ENCODE measurements around the gene DGKB.

The DGKB gene

GRCh38 chr7:14414274-14414986 is 488.1 kb downstream of the DGKB start:
- TF ChIP-seq, protein P1, sequence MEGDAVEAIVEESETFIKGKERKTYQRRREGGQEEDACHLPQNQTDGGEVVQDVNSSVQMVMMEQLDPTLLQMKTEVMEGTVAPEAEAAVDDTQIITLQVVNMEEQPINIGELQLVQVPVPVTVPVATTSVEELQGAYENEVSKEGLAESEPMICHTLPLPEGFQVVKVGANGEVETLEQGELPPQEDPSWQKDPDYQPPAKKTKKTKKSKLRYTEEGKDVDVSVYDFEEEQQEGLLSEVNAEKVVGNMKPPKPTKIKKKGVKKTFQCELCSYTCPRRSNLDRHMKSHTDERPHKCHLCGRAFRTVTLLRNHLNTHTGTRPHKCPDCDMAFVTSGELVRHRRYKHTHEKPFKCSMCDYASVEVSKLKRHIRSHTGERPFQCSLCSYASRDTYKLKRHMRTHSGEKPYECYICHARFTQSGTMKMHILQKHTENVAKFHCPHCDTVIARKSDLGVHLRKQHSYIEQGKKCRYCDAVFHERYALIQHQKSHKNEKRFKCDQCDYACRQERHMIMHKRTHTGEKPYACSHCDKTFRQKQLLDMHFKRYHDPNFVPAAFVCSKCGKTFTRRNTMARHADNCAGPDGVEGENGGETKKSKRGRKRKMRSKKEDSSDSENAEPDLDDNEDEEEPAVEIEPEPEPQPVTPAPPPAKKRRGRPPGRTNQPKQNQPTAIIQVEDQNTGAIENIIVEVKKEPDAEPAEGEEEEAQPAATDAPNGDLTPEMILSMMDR (conservative IDR thresholded peaks at IDR 0.05; ENCODE audit: low read depth) = no peak
- ChIA-PET POLR2A (ENCODE audit: low non-redundant PET) (no interaction called here), CTCF (no interaction called here)
- H3K27ac ChIP-seq = no peak overlapping the region
- no peak for DNase-seq (ENCODE audit: low spot score)

GRCh38 chr7:14407246-14408015 is 495.1 kb downstream of the DGKB start:
- ChIA-PET POLR2A (ENCODE audit: low non-redundant PET) (no interaction called here), CTCF (no interaction called here)
- no peak for DNase-seq (ENCODE audit: low spot score)
- TF ChIP-seq, protein P1 (conservative IDR thresholded peaks at IDR 0.05; ENCODE audit: low read depth) = no peak
- H3K27ac ChIP-seq = no peak overlapping the region

GRCh38 chr7:14403587-14403986 is 499.0 kb downstream of the DGKB start:
- no peak for DNase-seq (ENCODE audit: low spot score)
- ChIA-PET POLR2A (ENCODE audit: low non-redundant PET) (no interaction called here), CTCF (no interaction called here)
- TF ChIP-seq, protein P1 (conservative IDR thresholded peaks at IDR 0.05; ENCODE audit: low read depth) = no peak
- no peak overlapping the region for H3K27ac ChIP-seq

DNA sequence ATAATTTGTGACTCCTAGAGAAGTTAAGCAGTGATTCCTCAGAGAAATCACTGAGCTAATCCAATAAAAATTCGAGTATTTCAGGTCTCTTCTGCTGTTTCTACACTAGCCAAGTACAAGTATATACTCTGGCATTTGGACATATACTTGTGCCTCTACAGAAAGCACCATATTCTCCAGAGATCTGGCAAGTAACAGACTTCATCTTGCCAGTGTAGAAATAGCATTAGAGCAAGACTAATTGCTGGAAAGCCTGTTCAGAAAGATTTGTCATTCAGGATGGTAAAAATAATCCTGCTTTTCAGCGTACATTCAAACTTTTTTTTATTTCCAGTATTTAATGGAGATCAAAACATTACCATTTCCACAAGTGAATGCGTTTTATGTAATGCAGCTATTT is 502.3 kb downstream of the DGKB start:
- CTCF ChIA-PET = no interaction called here
- POLR2A ChIA-PET (ENCODE audit: low non-redundant PET) = no interaction called here
- TF ChIP-seq, protein P1 (conservative IDR thresholded peaks at IDR 0.05; ENCODE audit: low read depth) = no peak
- no peak overlapping the region for H3K27ac ChIP-seq
- no peak for DNase-seq (ENCODE audit: low spot score)

DNA sequence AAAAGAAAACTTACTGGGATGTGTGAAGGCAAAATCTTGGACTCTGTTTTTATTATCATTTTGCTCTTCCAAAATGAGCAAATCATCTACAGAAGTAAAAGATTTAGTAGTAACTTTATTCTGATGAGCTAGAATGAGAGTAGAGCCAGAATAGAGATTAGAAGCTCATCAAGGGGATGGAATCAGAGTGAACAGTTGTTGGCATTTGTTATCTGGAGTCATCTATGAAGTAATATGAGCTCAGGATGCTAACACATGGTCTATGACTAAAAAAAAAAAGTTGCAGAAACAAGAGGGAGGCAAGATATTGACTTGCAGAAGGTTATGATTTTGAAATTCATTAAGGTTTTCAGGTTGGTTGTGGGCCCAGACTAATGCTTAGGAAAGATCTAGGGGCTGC is 504.0 kb downstream of the DGKB start:
- TF ChIP-seq, protein P1 (conservative IDR thresholded peaks at IDR 0.05; ENCODE audit: low read depth) = no peak
- no peak for DNase-seq (ENCODE audit: low spot score)
- ChIA-PET POLR2A (ENCODE audit: low non-redundant PET) (no interaction called here), CTCF (no interaction called here)
- H3K27ac ChIP-seq = no peak overlapping the region

DNA sequence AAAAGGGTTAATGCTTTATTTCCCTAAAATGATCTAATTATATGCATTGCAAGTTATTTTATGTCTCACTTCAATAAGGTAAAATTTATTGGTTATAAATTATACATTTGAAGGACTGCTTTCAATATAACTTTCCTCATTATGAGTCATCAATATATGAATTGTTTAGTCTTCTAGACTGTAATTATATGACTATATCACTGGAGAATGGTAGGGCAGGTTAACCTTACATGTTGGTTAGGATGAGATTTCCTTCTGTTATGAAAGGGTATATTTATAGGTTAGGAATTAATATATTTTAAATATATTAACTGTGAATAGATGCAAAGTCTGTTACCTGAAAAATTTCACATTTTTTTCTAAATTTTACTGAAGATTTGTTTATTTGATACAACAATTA is 506.7 kb downstream of the DGKB start:
- no peak overlapping the region for H3K27ac ChIP-seq
- ChIA-PET CTCF (no interaction called here), POLR2A (ENCODE audit: low non-redundant PET) (no interaction called here)
- DNase-seq (ENCODE audit: low spot score) = no peak
- TF ChIP-seq, protein P1 (conservative IDR thresholded peaks at IDR 0.05; ENCODE audit: low read depth) = no peak

Measured in RWPE1 (cell line).